Tongue (tissue), 2 donors: ENCODE results near the gene PRKAG1. TPM values are rescaled to one million over a fixed set of nuclear protein-coding genes. Genes with fewer than 3 reads are reported as not detected.

ENCODE experiments used
- DNase-seq: peaks from one replicate; pipeline ENCODE4 v3.0.0-alpha.2; 2015
- total RNA-seq: library from RNA; depleted of rRNA; stranded (reverse); fragments of >200 nt; gene quantifications from one replicate; pipeline ENCODE4 v1.2.3, GENCODE V29; 2014

The PRKAG1 gene
- total RNA-seq, 1 donor from 2014 or later: 31.8 TPM

DNA sequence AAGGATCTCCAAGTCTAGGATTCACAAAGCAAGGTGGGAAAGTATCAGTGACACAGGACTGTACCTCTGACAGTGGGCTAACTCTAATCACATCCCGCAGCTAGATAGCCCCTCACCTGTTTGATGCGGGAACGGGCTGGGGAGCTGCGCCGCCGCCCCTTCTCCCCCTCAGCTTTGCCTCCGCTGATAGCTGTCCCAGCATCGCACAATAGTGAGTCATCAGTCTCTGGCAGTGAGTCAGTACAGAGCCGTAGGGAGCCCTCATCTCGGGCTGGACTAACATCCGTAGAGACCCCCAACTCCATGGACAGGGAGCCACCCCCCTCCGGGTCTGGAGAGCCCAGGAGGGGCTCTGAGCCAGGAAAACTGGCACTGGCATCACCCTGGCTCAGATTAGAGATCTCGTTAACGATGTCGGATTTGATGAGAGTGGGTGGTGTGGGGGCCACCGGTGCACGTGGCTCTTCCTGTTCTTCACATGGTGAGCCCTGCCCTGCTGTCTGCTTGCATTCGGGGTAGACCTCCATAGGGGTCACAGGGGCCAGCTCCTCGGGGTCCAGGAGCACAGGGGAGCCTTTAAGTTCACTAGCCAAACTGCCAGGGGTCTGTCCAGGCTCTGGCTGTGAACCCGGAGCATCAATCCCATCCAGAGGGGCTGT, 31.1 kb upstream of the PRKAG1 start:
- no peak for DNase-seq

- DNase-seq: no peak
Observed at GRCh38 chr12:49048953-49049352, 30.4 kb upstream of the PRKAG1 start.

DNA sequence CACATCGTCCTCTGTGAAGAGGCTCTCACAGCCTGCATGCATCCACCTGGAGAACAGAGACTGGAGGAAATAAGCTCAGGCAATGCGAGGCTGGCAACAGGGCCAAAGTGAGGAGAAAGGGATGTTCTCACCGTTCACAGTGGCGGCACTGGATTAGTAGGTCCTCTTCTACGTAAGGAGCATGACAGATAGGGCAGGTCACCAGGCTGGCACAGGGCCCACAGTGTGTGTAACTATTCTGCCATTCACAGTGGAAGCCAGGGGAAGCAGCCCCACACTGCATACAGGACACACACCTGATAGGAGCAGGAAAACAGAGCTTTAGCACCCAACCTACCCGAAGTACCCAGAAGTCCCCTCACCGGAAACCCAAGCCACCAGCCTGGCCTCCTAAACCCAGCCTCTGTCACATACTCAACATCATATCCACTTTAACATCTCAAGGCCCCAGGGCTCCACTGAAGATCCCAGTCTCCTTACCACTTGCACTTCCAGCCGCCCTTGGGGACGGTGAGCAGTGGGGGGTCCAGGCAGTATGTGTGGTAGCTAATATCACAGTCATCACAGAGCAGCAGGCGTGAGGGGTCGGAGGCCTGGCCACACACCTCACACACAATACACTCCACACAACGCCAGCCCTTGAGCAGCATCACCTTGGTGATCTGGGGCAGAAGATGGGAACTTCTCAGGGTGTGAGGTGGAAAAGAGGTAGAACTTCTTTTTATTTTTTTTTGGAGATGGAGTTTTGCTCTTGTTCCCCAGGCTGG, 27.7 kb upstream of the PRKAG1 start:
- no peak for DNase-seq

GRCh38 chr12:49044660-49045059, 26.1 kb upstream of the PRKAG1 start:
- DNase-seq: no peak

GRCh38 chr12:49043856-49044258, 25.3 kb upstream of the PRKAG1 start:
- DNase-seq: peak; percentile 52

- no peak for DNase-seq
Observed at GRCh38 chr12:49043241-49043640, 24.7 kb upstream of the PRKAG1 start.

DNA sequence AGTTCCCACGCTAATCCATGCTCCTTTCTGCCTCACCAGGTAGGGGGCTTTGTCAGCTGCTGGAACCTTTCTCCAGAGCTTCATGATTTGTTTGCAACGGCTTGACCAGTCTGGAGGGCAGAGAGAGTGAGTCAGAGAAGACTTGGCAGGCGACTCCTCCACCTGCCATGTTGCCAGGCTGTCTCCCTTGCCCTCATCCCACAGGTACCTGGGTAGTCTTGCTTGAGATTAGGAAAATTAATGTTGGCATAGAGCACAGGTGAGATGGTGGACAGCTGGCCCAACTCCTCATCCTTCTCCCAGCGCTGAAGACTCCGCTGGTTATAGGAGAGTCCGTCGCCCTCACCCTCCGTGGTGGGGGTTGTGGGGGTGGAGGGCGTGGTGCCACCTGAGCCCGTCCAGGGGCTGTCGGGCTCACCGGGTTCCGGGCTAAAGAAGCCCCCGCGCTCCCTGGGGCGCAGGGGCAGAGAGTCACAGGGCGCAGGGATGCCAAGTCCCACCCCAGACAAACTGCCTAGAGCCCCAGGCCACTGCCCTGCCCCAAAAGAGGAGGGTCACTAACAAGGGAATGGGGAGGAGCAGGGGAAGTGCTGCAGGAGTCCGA, 23.4 kb upstream of the PRKAG1 start:
- DNase-seq: no peak

GRCh38 chr12:49041036-49041880, 22.7 kb upstream of the PRKAG1 start:
- DNase-seq: no peak

GRCh38 chr12:49040364-49040855, 21.8 kb upstream of the PRKAG1 start:
- DNase-seq: no peak

DNA sequence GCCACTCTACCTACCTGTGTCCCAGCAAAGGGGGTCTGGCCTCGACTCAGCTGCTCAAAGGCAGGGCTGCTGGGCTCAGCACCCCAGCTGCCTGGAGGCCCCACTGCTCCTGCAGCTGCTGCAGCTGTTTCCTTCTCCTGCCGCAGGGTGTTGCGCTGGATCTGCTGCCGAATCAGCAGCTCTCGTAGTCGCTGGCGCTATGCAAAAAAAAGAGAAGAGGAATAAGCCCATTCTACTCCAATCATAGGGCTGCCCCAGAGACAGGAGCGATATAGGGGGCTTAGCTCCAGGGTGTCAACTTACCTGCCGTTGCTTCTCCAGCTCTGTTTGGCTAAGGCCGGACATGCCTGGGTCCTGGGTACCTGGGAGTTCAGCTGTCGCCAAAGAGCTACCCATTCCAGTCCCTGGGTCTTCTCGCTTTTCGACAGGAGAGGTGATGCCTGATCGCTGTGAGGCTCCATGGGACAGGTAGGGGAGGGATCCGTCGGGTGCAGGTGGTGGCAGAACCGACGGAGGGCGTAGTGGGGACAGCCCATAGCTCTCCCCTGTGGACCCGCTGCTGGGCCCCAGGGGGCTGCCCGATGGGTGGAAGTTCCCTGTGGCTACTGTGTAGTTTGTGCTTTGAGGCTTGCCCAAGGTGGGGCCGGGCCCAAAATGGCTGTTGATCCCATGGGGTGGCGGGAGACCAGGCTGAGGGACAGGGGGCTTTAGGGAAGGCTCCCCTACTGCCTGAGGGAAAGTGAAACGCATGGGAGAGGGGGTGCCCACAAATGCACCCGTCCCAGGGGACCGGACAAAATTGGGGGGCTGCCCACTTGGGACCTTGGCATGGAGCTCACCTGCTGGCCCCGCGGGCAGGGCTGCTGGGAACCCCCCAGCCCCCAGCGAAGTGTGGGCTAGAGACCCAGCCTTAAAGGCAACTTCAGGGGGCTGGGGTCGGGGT, 21.1 kb upstream of the PRKAG1 start:
- no peak for DNase-seq

- DNase-seq: no peak
Observed at GRCh38 chr12:49038291-49038955, 19.8 kb upstream of the PRKAG1 start.

DNA sequence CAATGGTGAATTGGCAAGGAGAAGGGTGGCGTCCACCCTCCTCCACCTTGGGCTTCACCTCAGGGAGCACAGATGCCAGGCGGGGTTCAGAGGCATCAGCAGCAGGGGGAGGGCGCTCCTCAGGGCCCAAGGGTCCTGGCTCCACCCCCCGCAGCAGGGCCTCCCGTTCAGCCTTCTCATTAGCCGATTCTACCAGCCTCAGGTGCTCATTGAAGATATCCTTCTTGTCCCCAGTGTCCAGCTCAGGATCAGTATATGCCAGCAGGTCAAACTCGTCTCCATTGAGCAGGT, 19.3 kb upstream of the PRKAG1 start:
- no peak for DNase-seq

GRCh38 chr12:49037111-49037946, 18.8 kb upstream of the PRKAG1 start:
- DNase-seq: no peak

- DNase-seq: no peak
Observed at GRCh38 chr12:49036029-49036428, 17.5 kb upstream of the PRKAG1 start.

GRCh38 chr12:49034286-49034622, 15.7 kb upstream of the PRKAG1 start:
- no peak for DNase-seq

- DNase-seq: no peak
Observed at GRCh38 chr12:49033611-49034285, 15.2 kb upstream of the PRKAG1 start.

- DNase-seq: peak; percentile 36
Observed at GRCh38 chr12:49032679-49033447, 14.3 kb upstream of the PRKAG1 start.

DNA sequence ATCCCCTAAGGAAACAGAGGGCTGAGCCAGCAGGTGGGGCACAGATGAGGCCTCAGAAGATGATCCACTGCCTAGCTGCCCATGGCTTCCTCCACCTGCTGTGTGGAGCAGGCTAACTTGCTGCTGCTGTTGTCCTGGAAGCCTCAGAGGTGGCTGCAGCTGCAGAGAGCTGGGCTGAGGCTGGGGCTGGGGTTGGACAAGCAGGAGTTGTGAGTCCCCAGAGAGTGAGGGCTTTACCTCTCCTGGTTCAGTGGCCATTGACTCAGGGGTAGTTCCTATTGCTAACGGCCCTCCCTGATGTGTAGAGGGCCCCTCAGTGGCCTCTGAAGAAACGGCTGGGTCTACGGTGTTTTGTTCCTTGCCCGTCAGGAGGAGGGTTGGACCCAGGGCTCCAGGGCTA, 13.7 kb upstream of the PRKAG1 start:
- DNase-seq: no peak
